ENCODE data around the gene MYL6. TPM values are rescaled to one million over a fixed set of nuclear protein-coding genes. Genes with fewer than 3 reads are reported as not detected.

Gene MYL6
- polyA plus RNA-seq, 10 donors: 1,255 to 1,671 (median 1,389) TPM

DNA sequence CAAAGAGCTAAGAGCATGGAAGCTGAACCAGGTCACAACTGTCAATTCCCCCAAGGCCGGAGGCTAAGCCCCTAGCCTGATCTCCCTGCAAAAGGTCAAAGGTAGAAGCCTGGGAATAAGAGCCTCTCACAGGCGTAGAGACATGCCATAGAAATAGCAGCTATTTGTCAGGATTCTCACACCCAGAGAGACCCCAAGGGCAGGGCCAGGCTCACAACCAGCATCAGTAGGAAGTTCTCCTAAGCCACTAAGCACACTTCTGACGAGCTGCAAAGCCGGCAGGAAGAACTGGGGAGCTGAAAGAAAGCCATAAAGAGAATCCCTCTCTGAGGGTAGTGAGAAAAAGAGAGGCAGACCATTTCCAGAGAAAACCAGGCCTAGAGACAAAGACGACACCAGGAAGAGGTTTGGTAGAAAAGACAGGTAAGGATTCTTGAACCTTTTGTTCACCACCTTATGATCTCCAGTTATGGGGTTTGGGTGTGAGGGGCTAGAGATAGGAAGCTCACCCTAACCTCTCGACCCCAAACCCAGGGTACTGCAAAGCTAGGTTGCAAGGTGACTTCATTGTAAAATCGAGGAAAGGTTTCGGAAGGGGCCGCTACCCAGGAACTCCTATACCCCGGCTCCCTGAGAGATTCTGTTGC is 30.1 kb downstream of the MYL6 start:
- peak in 1 of 3 donors; percentile 35 for DNase-seq

DNA sequence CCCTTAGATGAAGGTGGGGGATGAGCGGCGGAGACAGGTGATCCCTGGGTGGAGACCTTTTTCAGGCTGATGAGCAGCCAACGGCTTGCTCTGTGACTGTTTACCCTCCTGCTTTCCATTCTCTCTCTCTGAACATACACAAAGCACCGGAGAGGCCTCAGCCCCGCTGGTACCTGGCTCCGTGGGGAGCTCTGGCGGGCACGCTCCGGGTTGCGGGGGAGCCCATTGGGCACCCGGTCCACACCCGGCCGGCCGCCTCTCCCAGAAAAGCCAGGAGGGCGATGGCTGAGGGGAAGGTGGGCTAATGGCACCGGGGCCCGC is 30.6 kb downstream of the MYL6 start:
- DNase-seq: peak in 1 of 3 donors; percentile 55

DNA sequence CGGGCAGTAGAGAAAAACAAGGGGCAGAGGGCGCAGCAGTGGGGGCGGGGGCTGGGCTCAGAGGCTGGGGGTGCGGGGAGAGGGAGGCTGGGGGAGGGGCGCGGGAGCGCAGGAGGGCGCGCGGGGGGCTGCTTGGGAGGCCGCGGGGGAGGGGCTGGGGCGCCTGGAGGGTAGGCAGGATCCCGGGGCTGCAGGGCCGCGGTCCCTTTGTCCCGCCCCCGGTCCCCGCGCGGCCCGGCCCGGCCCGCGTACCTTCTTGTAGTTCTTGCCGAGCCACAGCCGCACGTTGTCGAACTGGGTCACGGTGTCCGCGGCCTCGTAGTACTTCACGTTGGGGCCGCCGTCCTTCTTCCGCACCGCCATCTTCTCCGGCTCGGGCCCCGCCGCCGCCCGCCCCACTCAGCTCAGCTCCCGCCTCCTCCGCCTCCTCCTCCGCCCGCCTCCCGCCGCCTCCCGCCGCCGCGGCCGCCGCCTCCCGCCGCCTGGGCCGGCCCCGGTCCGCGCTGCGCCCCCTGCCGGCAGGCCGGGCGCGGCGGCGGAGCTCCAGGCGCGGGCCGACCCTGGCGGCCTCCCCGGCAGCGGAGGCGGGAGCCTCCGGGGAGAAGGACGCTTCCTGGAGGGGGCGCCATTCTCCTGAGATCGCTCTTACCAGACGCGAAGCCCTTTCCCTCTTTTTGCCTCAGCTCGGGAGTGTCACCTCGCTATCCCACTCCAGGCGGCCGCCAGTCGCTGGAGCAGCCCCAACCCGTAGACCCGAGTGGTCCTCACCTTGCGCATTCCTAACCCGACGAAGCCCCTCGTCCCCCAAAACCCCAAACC is 31.1 kb downstream of the MYL6 start, which contains the start of gene SMARCC2:
SMARCC2 (minus strand) TSS at position 385 of the 819 bp plus-strand sequence; CDS start at position 363, 22 bp downstream.
- peak; percentile 87 to 94 (median 91) for DNase-seq

DNA sequence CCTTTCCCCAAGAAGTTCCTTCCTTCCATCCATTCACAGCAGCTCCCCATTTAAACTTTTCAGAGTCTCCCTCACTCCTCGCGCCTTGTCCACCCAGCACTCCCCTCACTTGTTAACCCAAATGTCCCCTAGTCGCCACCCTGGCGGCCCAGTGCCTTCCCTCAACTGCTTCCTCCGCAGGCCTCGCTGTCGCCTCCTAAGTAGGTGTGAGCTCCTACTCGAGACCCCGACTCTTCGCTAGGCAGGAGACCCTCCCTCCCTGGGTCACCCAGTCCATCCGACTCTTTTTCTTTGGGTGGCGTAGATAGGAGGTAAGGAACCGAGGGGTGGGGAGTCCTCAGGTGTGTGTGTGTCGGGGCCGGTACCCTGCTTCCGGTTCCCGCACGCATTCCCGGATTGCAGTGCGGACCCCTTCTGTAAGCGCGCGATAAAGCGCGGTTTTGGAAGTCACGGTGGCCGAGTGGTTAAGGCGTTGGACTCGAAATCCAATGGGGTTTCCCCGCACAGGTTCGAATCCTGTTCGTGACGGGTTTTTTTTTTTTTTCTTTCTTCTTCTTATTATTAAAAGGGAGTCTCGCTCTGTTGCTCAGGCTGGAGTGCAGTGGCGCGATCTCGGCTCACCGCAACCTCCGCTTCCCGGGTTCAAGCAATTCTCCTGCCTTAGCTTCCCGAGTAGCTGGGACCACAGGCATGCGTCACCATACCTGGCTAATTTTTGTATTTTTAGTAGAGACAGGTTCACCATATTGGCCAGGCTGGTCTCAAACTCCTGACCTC is 31.9 kb downstream of the MYL6 start:
- DNase-seq: peak; percentile 87 to 96 (median 94)

DNA sequence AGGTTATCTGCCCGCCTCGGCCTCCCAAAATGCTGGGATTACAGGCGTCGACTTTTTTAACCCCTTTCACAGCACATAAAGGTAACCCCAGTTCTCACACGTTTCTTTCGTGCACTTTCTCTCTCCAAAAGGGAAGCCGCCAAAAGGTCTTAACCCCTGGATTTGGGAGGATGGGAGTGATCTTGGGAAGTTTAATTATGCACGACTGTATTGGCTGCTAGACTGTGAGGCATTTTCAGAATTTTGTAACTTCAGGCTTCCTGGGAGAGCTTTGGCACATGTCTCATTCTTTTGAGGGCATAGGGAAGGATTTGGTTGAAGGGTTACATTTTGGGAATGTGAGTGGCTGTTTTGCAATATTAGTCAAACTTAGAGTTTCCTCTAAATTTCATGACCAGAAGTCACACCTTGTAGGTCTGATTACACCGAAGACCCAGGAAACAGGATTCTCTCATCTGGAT is 32.6 kb downstream of the MYL6 start:
- peak in 1 of 3 donors; percentile 24 for DNase-seq

DNA sequence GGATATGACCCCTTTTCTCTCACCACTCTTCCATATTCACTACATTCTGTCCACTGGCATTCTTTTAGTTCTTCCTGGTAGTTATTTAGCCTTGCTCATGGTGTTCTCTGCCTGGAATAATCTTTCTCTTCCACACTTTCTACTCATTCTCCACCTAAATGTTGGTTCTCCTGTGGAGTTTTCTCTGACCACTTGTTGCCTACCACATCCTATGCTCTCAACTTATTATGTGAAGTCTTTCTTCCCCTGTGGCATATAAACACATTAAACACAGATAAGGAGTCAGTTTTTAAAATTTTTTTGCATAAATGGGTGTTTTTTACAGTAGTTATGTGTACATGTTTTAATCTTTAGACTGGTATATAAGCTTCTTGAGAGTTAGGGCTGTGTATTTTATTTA is 34.4 kb downstream of the MYL6 start:
- no peak for DNase-seq

DNA sequence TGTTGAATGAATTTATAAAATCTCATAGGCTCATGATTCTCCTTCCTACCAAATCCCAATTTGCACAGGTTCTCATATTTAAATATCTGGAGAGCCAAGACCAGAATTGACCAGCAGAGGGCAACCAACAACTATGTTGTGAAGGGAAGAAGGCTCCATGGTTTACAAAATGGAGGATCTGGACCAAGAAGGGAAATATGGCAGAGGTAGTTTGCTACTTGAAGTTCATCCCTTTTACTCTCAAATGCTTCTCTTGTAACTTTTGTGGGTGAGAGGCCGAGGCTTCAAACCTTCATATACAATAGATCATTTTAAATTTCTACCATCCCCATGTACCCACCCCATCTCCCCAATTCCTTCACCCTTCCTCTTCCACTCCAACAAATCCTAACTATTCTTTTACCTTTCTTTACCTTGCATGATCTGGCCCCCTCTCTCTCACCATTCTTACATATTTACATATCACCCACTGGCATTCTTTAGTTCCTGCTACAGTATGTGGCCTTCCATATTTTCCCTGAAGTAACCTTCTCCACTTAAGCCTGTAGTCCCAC is 34.9 kb downstream of the MYL6 start:
- peak; percentile 76 to 87 (median 81) for DNase-seq

DNA sequence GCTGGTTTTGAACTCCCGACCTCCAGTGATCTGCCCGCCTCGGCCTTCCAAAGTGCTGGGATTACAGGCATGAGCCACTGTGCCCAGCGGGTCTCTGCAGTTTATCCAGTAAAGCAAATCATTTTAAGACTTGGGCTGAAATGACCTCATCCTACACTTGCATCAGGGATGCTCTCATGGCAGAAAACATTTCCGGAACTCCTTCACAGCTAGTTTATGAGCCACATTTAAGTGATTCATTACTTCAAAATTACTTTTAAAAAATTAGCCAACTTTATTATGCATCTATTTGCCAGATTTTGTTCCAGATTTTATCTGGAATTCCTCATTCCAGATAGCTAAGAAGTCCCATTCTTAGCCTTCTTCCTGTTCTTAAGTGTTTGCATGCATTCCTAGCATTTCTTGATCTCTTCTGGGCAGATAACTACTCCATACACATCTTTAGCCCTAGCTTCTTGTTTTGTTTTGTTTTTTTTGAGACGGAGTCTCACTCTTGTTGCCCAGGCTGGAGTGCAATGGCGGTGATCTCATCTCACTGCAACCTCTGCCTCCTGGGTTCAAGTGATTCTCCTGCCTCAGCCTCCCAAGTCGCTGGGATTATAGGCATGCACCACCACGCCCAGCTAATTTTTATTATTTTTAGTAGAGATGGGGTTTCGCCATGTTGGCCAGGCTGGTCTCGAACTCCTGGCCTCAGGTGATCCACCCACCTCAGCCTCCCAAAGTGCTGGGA is 38.8 kb downstream of the MYL6 start:
- DNase-seq: peak in 1 of 3 donors; percentile 78

DNA sequence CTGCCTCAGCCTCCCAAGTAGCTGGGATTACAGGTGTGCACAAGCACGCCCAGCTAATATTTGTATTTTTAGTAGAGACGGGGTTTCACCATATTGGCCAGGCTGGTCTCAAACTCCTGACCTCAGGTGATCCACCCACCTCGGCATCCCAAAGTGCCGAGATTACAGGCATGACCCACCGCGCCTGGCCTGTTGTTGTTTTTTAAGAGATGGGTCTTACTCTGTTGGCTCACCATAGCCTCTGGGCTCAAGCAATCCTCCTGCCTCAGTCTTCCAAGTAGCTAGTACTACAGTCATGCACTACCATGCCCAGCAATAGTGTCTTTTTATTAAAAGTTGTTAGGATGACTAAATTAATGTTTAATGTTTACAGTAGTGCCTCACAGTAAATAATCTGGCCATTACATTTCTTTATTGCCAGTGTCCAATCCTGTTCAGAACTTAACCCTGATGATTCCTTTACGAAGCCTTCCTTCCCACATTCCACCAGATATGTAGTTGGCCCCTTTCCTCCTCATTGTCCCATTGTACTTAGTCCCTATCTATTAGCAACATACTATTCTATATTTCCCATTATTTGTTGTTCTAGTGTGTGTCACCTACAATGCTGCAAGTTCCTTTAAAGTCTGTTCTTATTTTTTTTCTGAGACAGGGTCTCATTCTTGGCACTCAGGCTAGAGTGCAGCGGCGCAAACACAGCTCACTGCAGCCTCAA is 39.9 kb downstream of the MYL6 start:
- no peak for DNase-seq

DNA sequence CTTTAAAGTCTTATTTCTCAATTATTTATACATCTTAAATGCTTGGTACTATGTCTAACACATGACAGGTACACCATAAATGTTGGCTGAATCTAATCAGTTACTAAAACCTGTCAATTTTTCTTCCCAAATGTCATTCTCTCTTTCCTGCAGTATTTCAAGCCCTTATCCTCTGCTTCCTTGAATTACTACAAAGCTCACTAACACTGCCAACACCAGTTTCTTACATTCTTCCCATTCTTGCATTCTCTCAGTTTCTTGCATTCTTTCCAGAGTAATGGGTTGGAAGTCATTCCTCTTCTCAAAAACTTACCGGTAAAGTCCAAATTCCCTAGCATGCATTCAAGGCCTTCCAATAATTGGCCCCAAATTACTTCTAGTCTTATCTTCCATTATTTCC is 40.7 kb downstream of the MYL6 start:
- no peak for DNase-seq

DNA sequence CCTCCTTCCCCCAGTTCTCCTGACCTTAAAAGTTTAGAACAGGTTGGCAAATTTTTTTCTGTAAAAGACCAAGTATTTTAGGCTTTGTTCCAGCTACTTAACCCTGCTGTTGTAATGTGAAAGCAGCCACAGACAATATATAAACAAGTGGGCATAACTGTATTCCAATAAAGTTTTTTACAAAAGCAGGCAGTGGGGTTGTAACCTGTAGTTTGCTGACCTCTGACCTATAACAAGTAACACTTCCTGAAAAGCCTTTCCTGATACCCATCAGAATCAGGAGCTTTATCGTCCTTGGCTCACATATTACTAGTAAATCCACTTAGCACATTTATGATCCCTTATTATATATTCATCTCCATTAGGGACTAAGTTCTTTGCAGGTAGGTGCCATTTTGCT is 44.2 kb downstream of the MYL6 start:
- no peak for DNase-seq

DNA sequence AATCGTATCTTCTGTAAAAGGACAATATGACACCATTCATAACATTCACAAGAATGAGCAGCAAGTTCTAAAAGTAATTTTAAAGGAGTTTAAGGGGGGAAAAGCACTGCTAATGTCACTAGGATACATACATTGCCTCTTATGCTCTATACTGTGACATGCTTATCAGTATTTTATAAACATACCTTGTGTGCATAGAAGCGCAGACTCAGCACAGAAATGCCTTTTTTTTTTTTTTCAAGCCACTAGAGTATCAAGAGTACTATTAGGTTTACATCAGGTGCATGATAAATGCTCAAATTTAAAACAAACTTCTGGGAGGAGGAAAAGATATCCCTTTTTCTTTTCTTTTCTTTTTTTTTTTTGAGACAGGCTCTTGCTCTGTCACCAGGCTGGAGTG is 44.7 kb downstream of the MYL6 start:
- DNase-seq: no peak

DNA sequence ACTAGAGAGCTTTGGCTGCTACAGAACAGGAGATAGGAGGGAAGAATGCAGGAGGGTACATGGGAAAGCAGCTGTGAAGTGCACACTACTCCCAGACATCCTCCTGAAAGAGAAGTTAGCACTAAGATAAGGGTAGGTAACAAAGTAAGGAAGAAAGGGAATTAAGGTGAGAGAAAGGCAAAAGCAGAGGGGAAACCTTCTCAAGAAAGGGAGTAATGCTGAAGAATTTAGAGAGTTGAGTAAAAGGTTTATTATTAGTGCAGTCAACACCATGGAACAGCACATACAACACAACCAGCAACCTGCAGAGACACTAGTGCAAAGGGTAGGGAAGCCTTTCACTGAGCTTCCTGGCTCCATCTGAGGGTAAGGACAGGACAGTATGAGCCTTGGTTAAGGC is 46.1 kb downstream of the MYL6 start:
- no peak for DNase-seq

DNA sequence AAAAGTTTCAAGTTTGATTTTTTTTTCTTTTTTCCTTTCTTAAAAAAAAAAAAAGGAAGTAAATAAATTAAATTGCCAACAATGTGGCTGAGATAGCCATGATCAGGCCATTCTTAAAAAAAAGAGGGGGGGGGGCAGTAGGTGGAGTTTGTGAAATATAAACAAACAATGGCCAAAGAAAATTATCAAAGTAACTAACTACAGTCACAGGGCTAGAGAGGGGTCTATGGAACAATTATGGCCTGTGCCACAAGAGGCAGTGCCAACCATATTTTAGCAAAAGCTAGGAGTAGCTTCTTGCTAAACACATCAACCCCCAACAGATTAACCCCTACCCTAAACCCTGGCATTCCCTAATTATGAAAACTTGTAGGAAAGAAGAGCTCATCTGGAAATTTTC is 47.3 kb downstream of the MYL6 start:
- DNase-seq: no peak

DNA sequence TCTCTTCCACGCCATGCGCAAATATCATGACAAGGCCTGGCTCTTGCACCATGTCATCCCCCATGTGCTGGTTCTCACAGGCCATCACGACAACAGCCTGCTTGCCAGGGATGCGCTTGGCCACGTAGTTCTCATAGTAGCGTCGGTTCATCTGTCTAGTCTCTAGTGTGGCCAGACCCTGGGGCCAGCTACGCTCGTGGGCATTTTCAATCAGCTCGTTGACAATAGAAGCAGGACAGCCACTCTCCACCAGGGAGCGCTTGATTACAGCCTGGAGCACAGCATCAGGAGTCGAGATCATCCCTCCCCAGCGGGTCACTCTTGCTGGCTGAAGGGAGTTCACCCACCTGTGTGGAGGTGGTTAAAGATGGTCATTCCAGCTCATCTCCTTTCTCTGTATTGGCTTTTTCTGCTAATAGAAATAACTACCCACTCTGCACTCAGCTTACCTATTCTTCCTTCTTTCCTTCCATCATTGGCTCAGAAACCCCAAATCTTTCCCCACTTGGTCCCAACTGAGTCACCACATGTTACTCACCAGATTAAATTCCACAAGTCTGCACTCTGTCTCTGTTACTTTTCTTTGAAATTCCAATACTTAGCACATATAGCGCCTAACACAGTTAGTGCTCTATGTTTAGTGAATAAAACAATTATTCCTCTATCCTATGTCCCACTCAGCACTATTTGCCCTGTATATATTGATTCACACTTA is 48.5 kb downstream of the MYL6 start:
- peak in 2 of 3 donors; percentile 39 to 64 for DNase-seq

DNA sequence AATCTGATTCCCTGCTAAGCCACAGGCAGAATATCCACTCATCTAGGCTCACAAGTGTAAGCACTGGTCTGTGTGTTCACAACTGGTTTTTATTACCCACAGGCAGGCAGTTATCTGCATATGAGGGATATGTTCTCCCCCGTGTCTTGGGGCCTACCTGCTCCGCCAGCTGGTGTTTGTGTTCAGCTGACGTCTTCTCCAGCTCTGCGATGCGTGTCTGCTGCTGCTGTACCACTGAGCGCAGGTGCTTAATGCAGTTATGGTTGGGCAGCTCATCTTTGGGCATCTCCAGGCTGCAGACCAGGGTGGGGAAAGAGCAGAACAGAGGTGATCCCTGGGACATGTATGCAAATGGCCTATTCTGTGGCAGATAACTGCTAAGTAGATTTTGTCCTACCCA is 49.8 kb downstream of the MYL6 start:
- DNase-seq: no peak

All from muscle of back (tissue), 11 donors.